Measurements from ENCODE around the gene VPS39.

VPS39 gene

GRCh38 chr15:42143866-42144625, 64.1 kb downstream of the VPS39 start:
- H3K27ac Mint-ChIP-seq: no peak overlapping the region
- DNase-seq (no peak), ATAC-seq (replicated peaks) (no peak)
- H3K36me3 Mint-ChIP-seq (ENCODE audit: insufficient read depth): no peaks in the 10 kb centered on the region
- peaks cover 21 to 55% of the 10 kb centered on the region in 2 donors for H3K27me3 Mint-ChIP-seq
- H3K4me3 Mint-ChIP-seq: no peak overlapping the region
- H3K4me1 Mint-ChIP-seq (ENCODE audit: low read depth in 2 of 2): no peaks in the 10 kb centered on the region
- no peaks in the 10 kb centered on the region for H3K9me3 Mint-ChIP-seq

GRCh38 chr15:42143356-42143755, 64.7 kb downstream of the VPS39 start:
- Mint-ChIP-seq H3K36me3 (ENCODE audit: insufficient read depth) (no peaks in the 10 kb centered on the region), H3K27ac (no peak overlapping the region), H3K9me3 (no peaks in the 10 kb centered on the region), H3K4me1 (ENCODE audit: low read depth in 2 of 2) (no peaks in the 10 kb centered on the region), H3K4me3 (no peak overlapping the region), H3K27me3 (peaks cover 21 to 53% of the 10 kb centered on the region in 2 donors)
- DNase-seq (no peak), ATAC-seq (replicated peaks) (no peak)

- peaks cover 0 to 2% of the 10 kb centered on the region in 2 donors for H3K4me1 Mint-ChIP-seq (ENCODE audit: low read depth in 2 of 2)
- no peaks in the 10 kb centered on the region for H3K9me3 Mint-ChIP-seq
- H3K27ac Mint-ChIP-seq: no peak overlapping the region
- H3K36me3 Mint-ChIP-seq (ENCODE audit: insufficient read depth): no peaks in the 10 kb centered on the region
- ATAC-seq (replicated peaks): no peak
- no peak for DNase-seq
- no peak overlapping the region for H3K4me3 Mint-ChIP-seq
- peaks cover 21 to 49% of the 10 kb centered on the region in 2 donors for H3K27me3 Mint-ChIP-seq
Observed at GRCh38 chr15:42141795-42142667, 66.1 kb downstream of the VPS39 start.

GRCh38 chr15:42141246-42141645, 66.9 kb downstream of the VPS39 start:
- Mint-ChIP-seq H3K4me1 (ENCODE audit: low read depth in 2 of 2) (peaks cover 0 to 4% of the 10 kb centered on the region in 2 donors), H3K27ac (no peak overlapping the region), H3K4me3 (no peak overlapping the region), H3K27me3 (peaks cover 21 to 53% of the 10 kb centered on the region in 2 donors), H3K9me3 (no peaks in the 10 kb centered on the region), H3K36me3 (ENCODE audit: insufficient read depth) (no peaks in the 10 kb centered on the region)
- no peak for ATAC-seq (replicated peaks)
- DNase-seq: no peak

- Mint-ChIP-seq H3K9me3 (no peaks in the 10 kb centered on the region), H3K27ac (no peak overlapping the region), H3K27me3 (peaks cover 18 to 45% of the 10 kb centered on the region in 2 donors), H3K36me3 (ENCODE audit: insufficient read depth) (no peaks in the 10 kb centered on the region), H3K4me1 (ENCODE audit: low read depth in 2 of 2) (peaks cover 0 to 4% of the 10 kb centered on the region in 2 donors), H3K4me3 (no peak overlapping the region)
- no peak for DNase-seq
- no peak for ATAC-seq (replicated peaks)
Observed at GRCh38 chr15:42140383-42141070, 67.6 kb downstream of the VPS39 start.

GRCh38 chr15:42139596-42139995, 68.5 kb downstream of the VPS39 start:
- H3K36me3 Mint-ChIP-seq (ENCODE audit: insufficient read depth): no peaks in the 10 kb centered on the region
- H3K9me3 Mint-ChIP-seq: no peaks in the 10 kb centered on the region
- H3K27me3 Mint-ChIP-seq: peaks cover 9 to 36% of the 10 kb centered on the region in 2 donors
- ATAC-seq (replicated peaks) (no peak), DNase-seq (no peak)
- no peak overlapping the region for H3K4me3 Mint-ChIP-seq
- H3K4me1 Mint-ChIP-seq (ENCODE audit: low read depth in 2 of 2): peaks cover 0 to 4% of the 10 kb centered on the region in 2 donors
- H3K27ac Mint-ChIP-seq: no peak overlapping the region

- Mint-ChIP-seq H3K27me3 (peaks cover 7 to 31% of the 10 kb centered on the region in 2 donors), H3K4me3 (no peak overlapping the region), H3K9me3 (no peaks in the 10 kb centered on the region), H3K27ac (no peak overlapping the region), H3K4me1 (ENCODE audit: low read depth in 2 of 2) (peaks cover 0 to 4% of the 10 kb centered on the region in 2 donors), H3K36me3 (ENCODE audit: insufficient read depth) (no peaks in the 10 kb centered on the region)
- no peak for DNase-seq
- no peak for ATAC-seq (replicated peaks)
Observed at GRCh38 chr15:42138968-42139386, 69.1 kb downstream of the VPS39 start.

- no peak overlapping the region for H3K4me3 Mint-ChIP-seq
- peaks cover 8 to 31% of the 10 kb centered on the region in 2 donors for H3K27me3 Mint-ChIP-seq
- H3K9me3 Mint-ChIP-seq: no peaks in the 10 kb centered on the region
- DNase-seq (no peak), ATAC-seq (replicated peaks) (no peak)
- no peaks in the 10 kb centered on the region for H3K36me3 Mint-ChIP-seq (ENCODE audit: insufficient read depth)
- H3K27ac Mint-ChIP-seq: no peak overlapping the region
- H3K4me1 Mint-ChIP-seq (ENCODE audit: low read depth in 2 of 2): peaks cover 0 to 4% of the 10 kb centered on the region in 2 donors
Observed at GRCh38 chr15:42138411-42138810, 69.7 kb downstream of the VPS39 start.

- Mint-ChIP-seq H3K4me3 (no peak overlapping the region), H3K27ac (no peak overlapping the region), H3K9me3 (no peaks in the 10 kb centered on the region), H3K4me1 (ENCODE audit: low read depth in 2 of 2) (peaks cover 0 to 4% of the 10 kb centered on the region in 2 donors), H3K27me3 (peaks cover 6 to 30% of the 10 kb centered on the region in 2 donors), H3K36me3 (ENCODE audit: insufficient read depth) (no peaks in the 10 kb centered on the region)
- DNase-seq: no peak
- ATAC-seq (replicated peaks): no peak
Observed at GRCh38 chr15:42137461-42138261, 70.4 kb downstream of the VPS39 start.

GRCh38 chr15:42136513-42136912, 71.6 kb downstream of the VPS39 start:
- H3K4me3 Mint-ChIP-seq: no peak overlapping the region
- peaks cover 0 to 4% of the 10 kb centered on the region in 2 donors for H3K4me1 Mint-ChIP-seq (ENCODE audit: low read depth in 2 of 2)
- DNase-seq (no peak), ATAC-seq (replicated peaks) (no peak)
- H3K27ac Mint-ChIP-seq: no peak overlapping the region
- H3K27me3 Mint-ChIP-seq: peaks cover 7 to 32% of the 10 kb centered on the region in 2 donors
- no peaks in the 10 kb centered on the region for H3K9me3 Mint-ChIP-seq
- H3K36me3 Mint-ChIP-seq (ENCODE audit: insufficient read depth): no peaks in the 10 kb centered on the region

GRCh38 chr15:42135351-42135750, 72.8 kb downstream of the VPS39 start:
- H3K36me3 Mint-ChIP-seq (ENCODE audit: insufficient read depth): no peaks in the 10 kb centered on the region
- ATAC-seq (replicated peaks): no peak
- no peak overlapping the region for H3K4me3 Mint-ChIP-seq
- H3K9me3 Mint-ChIP-seq: no peaks in the 10 kb centered on the region
- H3K27me3 Mint-ChIP-seq: peaks cover 16 to 44% of the 10 kb centered on the region in 2 donors
- no peak for DNase-seq
- H3K4me1 Mint-ChIP-seq (ENCODE audit: low read depth in 2 of 2): peaks cover 0 to 4% of the 10 kb centered on the region in 2 donors
- no peak overlapping the region for H3K27ac Mint-ChIP-seq

- H3K9me3 Mint-ChIP-seq: no peaks in the 10 kb centered on the region
- DNase-seq: no peak
- H3K36me3 Mint-ChIP-seq (ENCODE audit: insufficient read depth): no peaks in the 10 kb centered on the region
- ATAC-seq (replicated peaks): no peak
- H3K27ac Mint-ChIP-seq: no peak overlapping the region
- H3K4me1 Mint-ChIP-seq (ENCODE audit: low read depth in 2 of 2): peaks cover 0 to 4% of the 10 kb centered on the region in 2 donors
- no peak overlapping the region for H3K4me3 Mint-ChIP-seq
- peaks cover 22 to 50% of the 10 kb centered on the region in 2 donors for H3K27me3 Mint-ChIP-seq
Observed at GRCh38 chr15:42134617-42135245, 73.4 kb downstream of the VPS39 start.
